DMS53 (cell line): ENCODE measurements around the gene TTF2.

ENCODE experiments used
- DNase-seq: peaks from one replicate; lab custom pipeline; 2025; lab: John Stamatoyannopoulos, UW

TTF2 gene

GRCh38 chr1:117046781-117047180 is 13.3 kb upstream of the TTF2 start:
- no peak for DNase-seq

DNA sequence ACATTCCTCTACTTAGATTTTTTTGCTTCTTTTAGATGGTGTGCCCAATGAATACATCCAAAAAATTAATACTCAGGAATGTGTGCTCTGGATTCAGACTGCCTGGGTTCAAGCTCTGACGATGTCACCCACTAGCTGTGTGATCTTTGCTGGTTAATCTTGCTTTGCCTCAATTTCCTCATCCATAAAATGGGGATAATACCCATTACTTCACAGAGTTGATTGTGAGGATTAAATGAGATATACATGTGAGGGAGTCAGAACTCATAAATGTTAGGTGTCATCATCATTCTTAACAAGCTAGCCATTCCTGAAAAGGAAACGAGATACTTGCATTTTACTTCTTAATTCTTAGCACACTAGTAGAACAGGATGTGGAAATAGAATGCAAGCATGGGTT is 12.9 kb upstream of the TTF2 start:
- no peak for DNase-seq

GRCh38 chr1:117049857-117050256 is 10.3 kb upstream of the TTF2 start:
- DNase-seq: no peak

DNA sequence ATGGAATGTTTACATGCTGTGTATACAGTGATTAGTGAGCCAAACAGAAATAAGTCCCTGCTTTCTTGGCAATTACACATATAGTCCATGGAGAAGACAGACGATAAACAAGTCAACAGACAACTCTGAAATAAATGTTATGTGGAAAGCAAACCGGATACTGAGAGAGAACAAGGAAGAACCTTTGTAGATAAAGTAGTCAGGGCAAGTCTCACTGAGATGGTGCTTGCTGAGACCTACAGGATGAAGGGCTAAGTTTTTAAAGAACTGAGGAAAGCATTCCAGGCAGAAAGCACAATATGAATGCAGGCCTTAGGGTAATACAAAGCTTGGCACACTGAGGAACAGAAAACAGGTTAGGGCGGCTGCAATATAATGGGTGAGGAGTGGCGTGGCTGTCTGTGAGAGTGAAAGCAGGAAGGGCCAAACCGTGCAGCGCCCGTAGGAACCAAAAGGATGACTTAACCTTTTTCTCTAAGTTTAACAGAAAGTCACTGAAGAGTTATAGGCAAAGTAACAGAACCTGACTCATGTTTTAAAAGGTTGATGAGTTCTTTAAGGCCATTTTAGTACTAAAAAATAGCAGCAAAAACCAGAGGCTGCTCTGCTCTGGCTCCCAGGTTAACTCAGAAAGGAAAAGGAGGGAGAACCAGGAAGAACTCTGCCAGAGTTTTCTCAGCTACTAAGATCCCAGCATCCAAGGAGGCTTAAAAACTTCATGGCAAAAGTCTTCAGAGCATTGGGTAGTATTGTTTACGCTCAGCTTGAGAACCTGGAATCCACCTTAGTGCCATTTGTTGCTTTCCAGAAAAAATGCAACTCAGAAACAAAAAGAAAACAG is 8.7 kb upstream of the TTF2 start:
- no peak for DNase-seq

DNA sequence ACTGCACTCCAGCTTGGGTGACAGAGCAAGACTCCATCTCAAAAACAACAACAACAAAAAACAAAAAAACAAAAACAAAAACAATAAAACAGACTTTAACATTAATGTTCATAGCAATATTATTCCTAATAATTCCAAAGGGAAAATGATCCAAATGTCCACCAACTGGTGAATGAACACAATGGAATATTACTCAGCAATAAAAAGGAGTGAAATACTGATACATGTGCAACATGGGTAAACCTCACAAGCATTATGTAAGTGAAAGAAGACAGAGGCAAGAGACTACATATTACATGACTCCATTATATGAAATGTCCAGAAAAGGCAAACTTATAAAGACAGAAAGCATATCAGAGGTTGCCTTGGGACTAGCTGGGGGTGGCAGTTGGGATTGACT is 6.1 kb upstream of the TTF2 start:
- no peak for DNase-seq

DNA sequence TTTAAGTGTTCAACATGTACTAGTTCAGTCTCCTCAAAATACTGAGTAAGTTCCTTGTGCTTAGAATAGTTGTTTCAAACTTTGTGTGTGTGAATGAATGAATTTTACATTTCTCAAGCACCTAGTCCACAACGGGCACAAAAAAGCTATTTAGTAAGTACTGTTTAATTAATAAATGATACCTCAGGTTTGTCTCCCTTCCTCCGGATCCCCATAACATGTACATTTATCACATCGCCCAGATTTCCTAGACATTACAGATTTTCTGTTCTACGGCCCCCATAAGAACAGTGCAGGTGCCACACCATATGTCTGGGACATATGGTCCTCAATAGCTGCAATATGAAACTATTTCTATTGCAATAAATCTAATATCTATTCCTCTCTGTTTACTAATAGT is 1.3 kb upstream of the TTF2 start:
- DNase-seq: peak; percentile 8

DNA sequence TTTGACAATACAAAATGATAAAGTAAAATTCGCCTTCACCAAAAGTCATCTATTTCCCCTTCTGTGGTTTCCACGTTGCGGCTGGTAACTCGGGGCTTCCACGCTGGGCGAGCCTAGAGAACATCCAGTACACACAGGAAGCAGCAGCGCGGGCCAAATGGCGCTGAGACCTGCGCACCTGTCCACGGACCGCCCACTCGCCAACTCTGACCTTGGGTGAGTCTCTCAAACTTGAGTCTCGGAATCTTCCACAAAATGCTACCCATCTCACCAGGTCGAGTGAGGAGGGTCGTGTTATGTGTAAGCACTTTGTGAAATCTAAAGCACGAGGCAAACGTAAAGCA is 820 bp upstream of the TTF2 start:
- DNase-seq: peak; percentile 71

DNA sequence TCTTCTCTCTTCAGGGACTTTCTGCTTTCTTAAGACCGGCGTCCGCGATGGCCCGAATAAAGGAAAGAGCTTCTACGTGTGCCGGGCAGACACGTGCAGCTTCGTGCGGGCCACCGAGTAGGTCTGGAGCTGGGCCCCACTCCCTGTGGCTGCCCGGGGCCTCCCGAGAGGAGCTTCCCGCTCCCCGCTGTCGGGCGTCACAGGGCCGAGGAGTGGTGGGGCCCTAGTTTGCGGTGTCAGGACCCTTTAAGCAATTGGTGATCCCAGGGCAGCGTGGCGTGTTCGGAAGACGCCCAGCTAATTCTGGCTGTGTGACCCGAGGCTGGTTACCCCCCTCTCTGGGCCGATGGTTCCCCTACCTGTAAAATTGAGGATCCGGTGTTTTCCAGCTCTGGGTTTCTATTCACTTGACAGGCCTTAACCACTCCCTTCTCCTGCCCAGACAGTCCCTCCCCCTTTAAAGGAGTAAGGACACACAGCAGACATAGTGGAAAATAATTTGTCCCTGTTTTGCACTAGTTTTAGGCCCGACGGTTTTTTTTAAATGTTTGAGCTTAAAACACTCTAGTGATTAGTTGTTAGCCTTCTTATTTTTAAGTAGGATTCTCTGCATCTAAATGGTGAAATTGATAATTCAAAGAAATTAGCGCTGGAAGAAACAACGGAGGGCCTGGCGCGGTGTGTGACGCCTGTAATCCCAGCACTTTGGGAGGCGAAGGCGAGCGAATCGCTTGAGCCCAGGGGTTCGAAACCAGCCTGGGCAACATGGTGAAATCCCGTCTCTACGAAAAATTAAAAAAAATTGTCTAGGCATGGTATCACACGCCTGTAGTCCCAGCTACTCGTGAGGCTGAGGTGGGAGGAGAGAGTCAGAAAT is 553 bp downstream of the TTF2 start:
- peak; percentile 51 for DNase-seq

- no peak for DNase-seq
Measured at GRCh38 chr1:117061986-117062415, 1.9 kb downstream of the TTF2 start.

- DNase-seq: no peak
Measured at GRCh38 chr1:117066367-117066766, 6.2 kb downstream of the TTF2 start.

DNA sequence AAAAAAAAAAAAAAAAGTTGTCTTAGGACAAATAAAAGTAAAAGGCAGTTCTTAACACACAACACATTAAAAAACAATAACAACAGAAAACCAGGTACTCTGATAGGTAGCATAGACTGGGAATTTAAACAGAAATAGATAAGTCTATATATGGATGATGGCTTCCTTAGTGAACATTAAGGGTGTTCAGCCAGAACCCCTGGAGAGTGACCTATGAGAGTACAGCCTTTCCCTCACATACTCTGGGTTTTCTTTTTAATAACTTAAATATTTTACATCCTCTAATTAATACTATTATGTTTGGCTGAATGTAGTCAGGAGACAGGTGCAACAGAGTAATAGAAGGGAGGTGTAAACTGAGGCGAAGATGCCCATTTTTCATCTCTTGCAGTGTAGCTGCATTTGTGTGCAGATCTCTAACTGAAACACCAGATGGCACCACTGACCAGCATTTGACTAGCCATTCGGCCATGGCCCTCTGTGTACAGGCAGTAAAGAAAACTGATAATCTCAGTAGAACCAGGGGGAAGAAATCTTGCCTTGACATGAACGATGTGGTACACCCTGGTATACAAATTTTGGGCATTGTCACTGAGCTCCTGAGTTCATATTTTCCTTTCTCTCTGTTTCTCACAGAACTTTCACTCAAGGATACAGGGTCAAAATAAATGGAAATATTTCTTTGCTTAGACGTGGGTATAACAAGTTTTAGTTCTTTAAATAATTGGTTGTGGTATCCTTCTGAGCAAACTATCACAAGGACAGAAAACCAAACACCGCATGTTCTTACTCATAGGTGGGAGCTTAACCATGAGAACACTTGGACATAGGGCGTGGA is 7.6 kb downstream of the TTF2 start:
- DNase-seq: peak; percentile 41

GRCh38 chr1:117068580-117068979 is 8.5 kb downstream of the TTF2 start:
- DNase-seq: no peak

- DNase-seq: no peak
Measured at GRCh38 chr1:117069220-117069844, 9.2 kb downstream of the TTF2 start.

- no peak for DNase-seq
Measured at GRCh38 chr1:117070124-117070523, 10.0 kb downstream of the TTF2 start.

DNA sequence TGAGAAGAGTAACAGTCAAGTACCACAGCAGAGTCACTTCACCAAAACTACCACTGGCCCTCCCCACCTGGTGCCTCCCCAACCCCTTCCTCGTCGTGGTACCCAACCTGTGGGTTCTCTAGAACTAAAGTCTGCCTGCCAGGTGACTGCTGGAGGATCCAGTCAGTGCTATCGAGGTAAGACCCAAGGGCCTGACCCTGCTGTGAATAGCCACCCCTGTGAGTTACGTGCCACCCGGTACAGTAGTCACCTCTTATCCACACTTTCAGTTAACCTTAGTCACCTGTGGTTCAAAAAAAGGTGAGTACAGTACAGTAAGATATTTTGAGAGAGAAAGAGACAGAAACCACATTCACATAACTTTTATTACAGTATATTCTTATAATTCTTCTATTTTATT is 16.5 kb downstream of the TTF2 start:
- DNase-seq: no peak

DNA sequence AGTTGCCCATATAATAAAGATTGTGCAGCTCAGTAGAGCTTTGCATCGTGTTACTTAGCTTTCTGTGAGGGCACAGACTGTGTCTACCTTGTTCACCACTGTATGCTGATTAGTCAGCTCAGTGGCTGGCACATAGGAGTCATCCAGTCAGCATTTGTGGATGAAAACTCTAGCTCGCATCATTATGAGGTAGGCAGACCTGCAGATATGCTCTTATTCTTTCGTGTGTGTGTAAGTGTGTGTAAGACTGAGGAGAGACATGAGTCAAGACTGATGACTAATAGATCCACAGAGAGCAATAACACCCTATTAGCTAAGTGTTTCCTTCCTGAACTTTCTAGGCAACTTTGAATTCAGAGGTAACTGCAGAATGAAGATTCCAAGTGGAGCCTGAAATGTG is 17.1 kb downstream of the TTF2 start:
- DNase-seq: no peak

DNA sequence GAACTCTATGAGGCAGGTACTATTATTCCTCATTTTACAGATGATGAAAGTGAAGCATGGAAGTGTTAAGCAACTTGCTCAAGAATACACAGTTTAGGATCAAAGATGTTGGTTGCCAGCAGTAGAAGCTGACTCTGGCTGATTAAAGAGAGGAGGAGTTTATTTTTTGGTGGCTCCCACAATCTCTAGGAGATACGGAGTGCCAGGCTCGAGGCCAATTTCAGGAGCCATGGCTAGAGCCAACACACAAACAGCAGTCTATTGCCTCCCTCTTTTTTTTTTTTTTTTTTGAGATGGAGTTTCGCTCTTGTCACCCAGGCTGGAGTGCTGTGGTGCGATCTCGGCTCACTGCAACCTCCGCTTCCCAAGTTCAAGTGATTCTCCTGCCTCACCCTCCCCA is 19.6 kb downstream of the TTF2 start:
- no peak for DNase-seq

GRCh38 chr1:117084231-117084630 is 24.1 kb downstream of the TTF2 start:
- no peak for DNase-seq

DNA sequence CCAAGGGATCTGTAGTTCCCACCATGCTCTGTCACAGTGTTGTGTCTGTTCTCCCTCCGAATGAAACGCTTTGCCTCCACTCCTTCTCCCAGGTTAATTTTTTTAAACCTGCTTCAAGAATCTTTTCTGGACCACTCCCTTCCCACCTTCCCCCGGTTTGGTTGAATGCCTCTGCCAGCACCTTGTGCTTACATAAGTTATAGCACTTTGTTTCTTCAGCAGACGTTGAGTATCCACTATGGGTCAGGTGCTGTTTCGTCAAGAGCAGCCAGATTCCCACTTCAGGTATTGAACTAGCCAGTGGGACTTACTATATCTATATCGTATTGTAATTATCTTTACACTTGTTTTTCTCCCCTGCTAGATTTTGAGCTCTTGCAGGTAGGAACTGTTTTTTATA is 27.6 kb downstream of the TTF2 start:
- no peak for DNase-seq

DNA sequence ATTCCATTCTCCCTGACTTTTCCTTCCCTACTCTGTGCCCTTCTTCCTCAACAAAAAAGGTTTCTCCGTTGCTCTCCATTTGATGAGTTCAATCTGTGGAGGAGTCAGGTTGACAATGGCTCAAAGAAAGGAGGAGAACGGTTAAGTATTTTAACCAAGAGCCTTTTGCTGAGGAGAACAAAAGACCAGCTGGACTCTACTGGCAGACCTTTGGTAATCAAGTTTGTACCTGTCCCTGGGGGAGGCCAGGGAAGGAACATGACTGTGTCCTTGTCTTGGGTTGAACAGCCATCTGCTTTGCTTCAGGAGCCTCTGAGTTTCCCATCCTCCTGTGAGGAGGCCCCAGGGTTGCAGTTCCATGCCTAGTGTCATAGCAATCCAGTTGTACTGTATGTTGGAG is 29.9 kb downstream of the TTF2 start:
- DNase-seq: no peak

GRCh38 chr1:117092594-117092993 is 32.5 kb downstream of the TTF2 start:
- DNase-seq: no peak

- DNase-seq: peak; percentile 1
Measured at GRCh38 chr1:117093091-117093534, 33.0 kb downstream of the TTF2 start.
